HepG2 (cell line): ENCODE results near the gene NRAP. TPM values are rescaled to one million over a fixed set of nuclear protein-coding genes. Genes with fewer than 3 reads are reported as not detected.

Experiments
- ATAC-seq: fragments of 200-7000 bp; cut with Tn5 transposase; 3 replicates; pipeline ENCODE4 v1.9.1; 2020; ENCODE audit warnings: mild to moderate bottlenecking, moderate library complexity
- BruUV-seq: library from RNA; stranded (reverse); fragments of 400-500 nt; replicated peaks from 2 replicates; lab custom pipeline; 2021; lab: Mats Ljungman, UMichigan
- CTCF ChIA-PET: fragments of 300-600 bp; formaldehyde crosslinking; extraction: SDS; loops from one replicate; lab custom pipeline; 2021; ENCODE audit warnings: low total read pairs, inconsistent platforms, low intra/inter-chr PET ratio; lab: Yijun Ruan, JAX
- POLR2A ChIA-PET: fragments of 350-600 bp; sonication (Branson Sonifier 250); formaldehyde crosslinking; loops from one replicate; lab custom pipeline; 2020; ENCODE audit warnings: antibody characterized with exemption, inconsistent platforms; lab: Yijun Ruan, JAX
- DNase-seq: peaks from one replicate; pipeline ENCODE4 v3.0.0-alpha.2; 2015; ENCODE audit warnings: low spot score
- FAIRE-seq: peaks from 3 replicates; lab custom pipeline; 2011; peaks lifted over from hg19 to GRCh38; lab: Jason Lieb, UNC
- H2AFZ ChIP-seq: one replicate; pipeline ENCODE4 v1.6.1; 2011; ENCODE audit warnings: low read length, inconsistent platforms
- H3K27ac ChIP-seq: fragments of 300-600 bp; 3 replicates; pipeline ENCODE4 v1.8.0; 2011; ENCODE audit warnings: mixed run types, mild to moderate bottlenecking, mixed read lengths, low read length, inconsistent platforms; ENCODE audit not compliant: insufficient read depth; ENCODE audit errors: extremely low read length
- H3K27me3 ChIP-seq, 2 experiments: fragments of 200-600 bp in 1 of 2; 2 replicates in 1 of 2; 3 replicates in 1 of 2; pipeline versions ENCODE4 v1.6.0 to v1.8.0; 2011; ENCODE audit warnings: low read length in 2 of 2, mild to moderate bottlenecking in 2 of 2, moderate library complexity in 2 of 2, inconsistent platforms in 1 of 2; ENCODE audit not compliant: insufficient read depth in 2 of 2, control insufficient read depth in 1 of 2
- H3K36me3 ChIP-seq, 2 experiments: fragments of 200-600 bp in 1 of 2; replicated peaks in 1 of 2; 2 replicates in 1 of 2; 3 replicates in 1 of 2; pipeline versions ENCODE4 v1.5.1 to v1.8.0; 2011; ENCODE audit warnings: low read length in 2 of 2, inconsistent platforms in 1 of 2; ENCODE audit not compliant: insufficient read depth in 2 of 2, control insufficient read depth in 1 of 2
- H3K4me1 ChIP-seq: 2 replicates; pipeline ENCODE4 v1.5.1; 2012; ENCODE audit warnings: low read length, inconsistent platforms; ENCODE audit not compliant: insufficient read depth
- H3K4me2 ChIP-seq: 2 replicates; pipeline ENCODE4 v1.6.0; 2011; ENCODE audit warnings: low read depth, low read length, inconsistent platforms
- H3K4me3 ChIP-seq, 3 experiments: fragments of 200-600 bp in 1 of 3; sonication (generic), shearing (Covaris generic) in 1 of 3; replicated peaks in 1 of 3; 2 replicates each; pipeline ENCODE4 v1.5.1; 2011 to 2016; ENCODE audit warnings: low read length in 3 of 3, inconsistent platforms in 2 of 3, low read depth in 2 of 3, mild to moderate bottlenecking in 2 of 3, control low read depth in 1 of 3, mixed read lengths in 1 of 3; ENCODE audit not compliant: insufficient read depth in 1 of 3
- H3K79me2 ChIP-seq: one replicate; pipeline ENCODE4 v1.6.1; 2011; ENCODE audit warnings: low read length, inconsistent platforms; ENCODE audit not compliant: insufficient read depth
- H3K9ac ChIP-seq: 2 replicates; pipeline ENCODE4 v1.6.0; 2011; ENCODE audit warnings: mild to moderate bottlenecking, low read depth, low read length, inconsistent platforms; ENCODE audit not compliant: insufficient read depth
- H3K9me3 ChIP-seq: 2 replicates; pipeline ENCODE4 v1.5.1; 2012; ENCODE audit warnings: mild to moderate bottlenecking, low read length
- H4K20me1 ChIP-seq: 2 replicates; pipeline ENCODE4 v1.6.0; 2011; ENCODE audit warnings: inconsistent platforms, mild to moderate bottlenecking, low read length, moderate library complexity; ENCODE audit not compliant: insufficient read depth
- CENPX ChIP-seq: sonication (generic); formaldehyde crosslinking; IDR thresholded peaks from 2 replicates; pipeline ENCODE4 v1.9.0; 2021; ENCODE audit warnings: mild to moderate bottlenecking, missing genetic modification reagents, moderate library complexity
- KMT2B ChIP-seq: IDR thresholded peaks from 2 replicates; pipeline ENCODE4 v1.6.1; 2016; ENCODE audit warnings: missing genetic modification reagents, missing compliant biosample characterization
- PITX1 ChIP-seq: sonication (generic); formaldehyde crosslinking; IDR thresholded peaks from 2 replicates; pipeline ENCODE4 v1.5.1; 2020; ENCODE audit warnings: mild to moderate bottlenecking, missing genetic modification reagents
- POLR2G ChIP-seq: fragments of 200-400 bp; formaldehyde crosslinking; IDR thresholded peaks from 2 replicates; pipeline ENCODE4 v1.6.1; 2018; ENCODE audit warnings: mild to moderate bottlenecking, low read depth, low read length, moderate library complexity
- SSRP1 ChIP-seq: IDR thresholded peaks from 2 replicates; pipeline ENCODE4 v1.6.1; 2016; ENCODE audit warnings: control low read depth
- ZNF296 ChIP-seq: sonication (generic); formaldehyde crosslinking; conservative IDR thresholded peaks from 2 replicates; pipeline ENCODE4 v1.5.0; 2020; ENCODE audit warnings: mild to moderate bottlenecking, missing genetic modification reagents
- ZNF530 ChIP-seq: sonication (generic); formaldehyde crosslinking; IDR thresholded peaks from 2 replicates; pipeline ENCODE4 v1.5.0; 2020; ENCODE audit warnings: low read depth, mild to moderate bottlenecking, missing genetic modification reagents
- WGBS: methylation state at CpG from one replicate; pipeline ENCODE4 v1.1.6; 2017; ENCODE audit warnings: low lambda C conversion rate; 5-methylcytosine and 5-hydroxymethylcytosine counted together
- in situ Hi-C: cut with HindIII; loops from 2 replicates; pipeline ENCODE4 v1.10.0; 2017; ENCODE audit warnings: low pct_unique_long_range_greater_than_20kb; ENCODE audit not compliant: extremely low pct_ligation_motif_present
- intact Hi-C: fragments of 100-400 bp; cut with micrococcal nuclease; formaldehyde crosslinking; loops from one replicate; pipeline ENCODE4 v1.10.0; 2022; ENCODE audit not compliant: unreplicated experiment
- polyA plus RNA-seq, 8 experiments: library from polyadenylated mRNA; depleted of rRNA in 3 of 8; stranded (reverse) in 7 of 8; unstranded in 1 of 8; fragments of >200 nt; fragmentation: Illumina TruSeq in 4 of 8; extraction: Trizol in 4 of 8; gene quantifications; 2 replicates each; pipeline versions ENCODE4 v1.2.1 to v1.2.3, GENCODE V29; 2011 to 2016; ENCODE audit warnings: low read depth in 4 of 8, missing spikeins in 1 of 8, mixed read lengths in 1 of 8; ENCODE audit not compliant: insufficient read depth in 1 of 8
- total RNA-seq, 5 experiments: library from RNA; depleted of rRNA; stranded (reverse); fragments of >200 nt; fragmentation: Illumina TruSeq; extraction: Trizol; gene quantifications; 2 replicates each; pipeline ENCODE4 v1.2.3, GENCODE V29; 2016; ENCODE audit warnings: low read depth in 1 of 5
- TF ChIP-seq, protein P1 (sequence below): sonication (generic); formaldehyde crosslinking; IDR thresholded peaks from 2 replicates; pipeline ENCODE4 v1.4.0; 2020; ENCODE audit warnings: mild to moderate bottlenecking, missing genetic modification reagents
- TF ChIP-seq, protein P2 (sequence below): sonication (generic); formaldehyde crosslinking; IDR thresholded peaks from 2 replicates; pipeline ENCODE4 v1.8.0; 2022; ENCODE audit warnings: mild to moderate bottlenecking, missing genetic modification reagents; ENCODE audit not compliant: insufficient replicate concordance
- TF ChIP-seq, protein P3 (sequence below): sonication (generic); formaldehyde crosslinking; IDR thresholded peaks from 2 replicates; pipeline ENCODE4 v1.4.0; 2020; ENCODE audit warnings: missing genetic modification reagents
- TF ChIP-seq, protein P4 (sequence below): sonication (generic); formaldehyde crosslinking; IDR thresholded peaks from 2 replicates; pipeline ENCODE4 v1.4.0; 2020; ENCODE audit warnings: low read depth, mild to moderate bottlenecking, missing genetic modification reagents
- TF ChIP-seq, protein P5 (sequence below): sonication (generic); formaldehyde crosslinking; conservative IDR thresholded peaks from 2 replicates; pipeline ENCODE4 v1.4.0; 2020; ENCODE audit warnings: missing genetic modification reagents

The NRAP gene
- total and polyA plus RNA-seq, 2 of the 13 experiments (the other 11 are each of a cell fraction or from before 2014, with no cell fraction given), result not detected

DNA sequence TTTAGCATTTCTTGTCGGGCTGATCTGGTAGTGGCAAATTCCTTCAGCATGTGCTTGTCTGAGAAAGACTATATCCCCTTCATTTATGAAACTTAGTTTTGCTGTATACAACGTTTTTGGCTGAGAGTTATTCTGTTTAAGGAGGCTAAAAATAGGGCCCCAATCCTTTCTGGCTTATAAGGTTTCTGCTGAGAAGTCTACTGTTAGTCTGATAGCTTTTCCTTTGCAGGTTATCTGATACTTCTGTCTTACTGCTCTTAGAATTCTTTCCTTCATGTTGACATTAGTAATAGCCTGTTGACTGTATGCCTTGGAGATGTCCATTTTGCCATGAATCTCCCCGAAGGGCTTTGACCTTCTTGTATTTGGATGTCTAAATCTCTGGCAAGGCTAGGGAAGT is 25.7 kb upstream of the NRAP start (continued):
- TF ChIP-seq, protein P1, sequence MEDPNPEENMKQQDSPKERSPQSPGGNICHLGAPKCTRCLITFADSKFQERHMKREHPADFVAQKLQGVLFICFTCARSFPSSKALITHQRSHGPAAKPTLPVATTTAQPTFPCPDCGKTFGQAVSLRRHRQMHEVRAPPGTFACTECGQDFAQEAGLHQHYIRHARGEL (CRISPR knock-in tag), result no peak
- no peak for TF ChIP-seq POLR2G
- TF ChIP-seq SSRP1, result no peak
- TF ChIP-seq CENPX (CRISPR knock-in tag), result no peak

DNA sequence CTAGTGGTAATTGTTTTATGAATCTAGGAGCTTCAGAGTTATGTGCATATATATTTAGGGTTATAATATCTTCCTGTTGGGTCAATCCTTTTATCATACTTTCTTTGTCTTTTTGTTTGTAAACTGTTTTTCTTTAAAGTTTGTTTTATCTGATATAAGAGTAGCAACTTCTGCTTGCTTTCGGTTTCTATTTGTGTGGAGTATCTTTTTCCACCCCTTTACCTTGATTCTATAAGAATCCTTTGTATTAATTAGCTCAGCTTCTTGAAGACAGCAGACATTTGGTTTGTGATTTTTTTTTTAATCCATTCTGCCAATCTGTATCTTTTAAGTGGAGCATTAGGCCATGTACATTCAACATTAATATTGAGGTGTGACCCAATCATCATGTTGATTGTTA is 25.2 kb upstream of the NRAP start:
- DNase-seq (no peak), ATAC-seq (no peak), FAIRE-seq (no peak)
- Histone ChIP-seq H3K9me3 (peaks cover 25% of the 10 kb centered on the region), H3K79me2 (peaks cover 59% of the 10 kb centered on the region), H3K4me2 (no peak overlapping the region), H3K27me3 (no peaks in the 10 kb centered on the region), H3K9ac (no peak overlapping the region), H2AFZ (no peak overlapping the region), H3K36me3 (peaks cover 6 to 12% of the 10 kb centered on the region in 2 experiments; a peak in 3 of 5 replicates), H3K4me1 (no peaks in the 10 kb centered on the region), H4K20me1 (0 out of 2 replicates have a peak, but pooled peaks cover 3% of the 10 kb centered on the region), H3K4me3 (no peak overlapping the region), H3K27ac (no peak overlapping the region)
- 100% methylated on average over 1 of the region's 1 CpG for WGBS
- ChIA-PET POLR2A (no interaction called here), CTCF (no interaction called here)
- BruUV-seq, result no TSS peak
- intact Hi-C loops, result no loop called here
- in situ Hi-C loops, result no loop called here
- TF ChIP-seq PITX1, result no peak
- TF ChIP-seq, protein P2, sequence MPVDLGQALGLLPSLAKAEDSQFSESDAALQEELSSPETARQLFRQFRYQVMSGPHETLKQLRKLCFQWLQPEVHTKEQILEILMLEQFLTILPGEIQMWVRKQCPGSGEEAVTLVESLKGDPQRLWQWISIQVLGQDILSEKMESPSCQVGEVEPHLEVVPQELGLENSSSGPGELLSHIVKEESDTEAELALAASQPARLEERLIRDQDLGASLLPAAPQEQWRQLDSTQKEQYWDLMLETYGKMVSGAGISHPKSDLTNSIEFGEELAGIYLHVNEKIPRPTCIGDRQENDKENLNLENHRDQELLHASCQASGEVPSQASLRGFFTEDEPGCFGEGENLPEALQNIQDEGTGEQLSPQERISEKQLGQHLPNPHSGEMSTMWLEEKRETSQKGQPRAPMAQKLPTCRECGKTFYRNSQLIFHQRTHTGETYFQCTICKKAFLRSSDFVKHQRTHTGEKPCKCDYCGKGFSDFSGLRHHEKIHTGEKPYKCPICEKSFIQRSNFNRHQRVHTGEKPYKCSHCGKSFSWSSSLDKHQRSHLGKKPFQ (CRISPR knock-in tag), result no peak
- TF ChIP-seq ZNF296, result no peak
- TF ChIP-seq, protein P3, sequence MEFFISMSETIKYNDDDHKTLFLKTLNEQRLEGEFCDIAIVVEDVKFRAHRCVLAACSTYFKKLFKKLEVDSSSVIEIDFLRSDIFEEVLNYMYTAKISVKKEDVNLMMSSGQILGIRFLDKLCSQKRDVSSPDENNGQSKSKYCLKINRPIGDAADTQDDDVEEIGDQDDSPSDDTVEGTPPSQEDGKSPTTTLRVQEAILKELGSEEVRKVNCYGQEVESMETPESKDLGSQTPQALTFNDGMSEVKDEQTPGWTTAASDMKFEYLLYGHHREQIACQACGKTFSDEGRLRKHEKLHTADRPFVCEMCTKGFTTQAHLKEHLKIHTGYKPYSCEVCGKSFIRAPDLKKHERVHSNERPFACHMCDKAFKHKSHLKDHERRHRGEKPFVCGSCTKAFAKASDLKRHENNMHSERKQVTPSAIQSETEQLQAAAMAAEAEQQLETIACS (CRISPR knock-in tag), result no peak
- TF ChIP-seq, protein P4, sequence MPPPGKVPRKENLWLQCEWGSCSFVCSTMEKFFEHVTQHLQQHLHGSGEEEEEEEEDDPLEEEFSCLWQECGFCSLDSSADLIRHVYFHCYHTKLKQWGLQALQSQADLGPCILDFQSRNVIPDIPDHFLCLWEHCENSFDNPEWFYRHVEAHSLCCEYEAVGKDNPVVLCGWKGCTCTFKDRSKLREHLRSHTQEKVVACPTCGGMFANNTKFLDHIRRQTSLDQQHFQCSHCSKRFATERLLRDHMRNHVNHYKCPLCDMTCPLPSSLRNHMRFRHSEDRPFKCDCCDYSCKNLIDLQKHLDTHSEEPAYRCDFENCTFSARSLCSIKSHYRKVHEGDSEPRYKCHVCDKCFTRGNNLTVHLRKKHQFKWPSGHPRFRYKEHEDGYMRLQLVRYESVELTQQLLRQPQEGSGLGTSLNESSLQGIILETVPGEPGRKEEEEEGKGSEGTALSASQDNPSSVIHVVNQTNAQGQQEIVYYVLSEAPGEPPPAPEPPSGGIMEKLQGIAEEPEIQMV (CRISPR knock-in tag), result no peak
- no peak for TF ChIP-seq KMT2B (CRISPR knock-in tag)
- TF ChIP-seq, protein P5, sequence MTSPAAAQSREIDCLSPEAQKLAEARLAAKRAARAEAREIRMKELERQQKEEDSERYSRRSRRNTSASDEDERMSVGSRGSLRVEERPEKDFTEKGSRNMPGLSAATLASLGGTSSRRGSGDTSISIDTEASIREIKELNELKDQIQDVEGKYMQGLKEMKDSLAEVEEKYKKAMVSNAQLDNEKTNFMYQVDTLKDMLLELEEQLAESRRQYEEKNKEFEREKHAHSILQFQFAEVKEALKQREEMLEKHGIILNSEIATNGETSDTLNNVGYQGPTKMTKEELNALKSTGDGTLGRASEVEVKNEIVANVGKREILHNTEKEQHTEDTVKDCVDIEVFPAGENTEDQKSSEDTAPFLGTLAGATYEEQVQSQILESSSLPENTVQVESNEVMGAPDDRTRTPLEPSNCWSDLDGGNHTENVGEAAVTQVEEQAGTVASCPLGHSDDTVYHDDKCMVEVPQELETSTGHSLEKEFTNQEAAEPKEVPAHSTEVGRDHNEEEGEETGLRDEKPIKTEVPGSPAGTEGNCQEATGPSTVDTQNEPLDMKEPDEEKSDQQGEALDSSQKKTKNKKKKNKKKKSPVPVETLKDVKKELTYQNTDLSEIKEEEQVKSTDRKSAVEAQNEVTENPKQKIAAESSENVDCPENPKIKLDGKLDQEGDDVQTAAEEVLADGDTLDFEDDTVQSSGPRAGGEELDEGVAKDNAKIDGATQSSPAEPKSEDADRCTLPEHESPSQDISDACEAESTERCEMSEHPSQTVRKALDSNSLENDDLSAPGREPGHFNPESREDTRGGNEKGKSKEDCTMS (CRISPR knock-in tag), result no peak
- TF ChIP-seq ZNF530 (CRISPR knock-in tag), result no peak
